HG03469 (cell line): ENCODE measurements around the gene RPL28.
"Not testable (repeated sequence)": the region's sequence is repeated elsewhere in the genome, so short reads cannot be mapped to it uniquely, and the experiment has no call there.

Experiments used
- ATAC-seq: cut with Tn5 transposase; IDR thresholded peaks from one replicate; pipeline ENCODE4 v1.9.1; 2021; ENCODE audit warnings: mild to moderate bottlenecking, moderate library complexity, moderate number of reproducible peaks; ENCODE audit not compliant: unreplicated experiment

Gene RPL28

GRCh38 chr19:55391191-55391670, 5.5 kb downstream of the RPL28 start:
- no peak for ATAC-seq

GRCh38 chr19:55391702-55392615, 6.2 kb downstream of the RPL28 start:
- no peak for ATAC-seq

GRCh38 chr19:55392820-55393761, 7.4 kb downstream of the RPL28 start:
- no peak for ATAC-seq

GRCh38 chr19:55398200-55398925, 12.6 kb downstream of the RPL28 start:
- ATAC-seq, result no peak

- no peak for ATAC-seq
These were observed 14.8 kb downstream of the RPL28 start for GRCh38 chr19:55400281-55401087.

GRCh38 chr19:55401390-55401789, 15.7 kb downstream of the RPL28 start:
- ATAC-seq, result not testable (repeated sequence)

GRCh38 chr19:55402509-55402908, 16.8 kb downstream of the RPL28 start:
- no peak for ATAC-seq

- no peak for ATAC-seq
These were observed 19.9 kb downstream of the RPL28 start for GRCh38 chr19:55405638-55406037.

- ATAC-seq, result no peak
These were observed 20.5 kb downstream of the RPL28 start for GRCh38 chr19:55406091-55406825.

GRCh38 chr19:55406826-55407549, 21.3 kb downstream of the RPL28 start:
- no peak for ATAC-seq

GRCh38 chr19:55407550-55407799, 21.7 kb downstream of the RPL28 start, which contains the start of gene UBE2S:
TSS of gene UBE2S (minus strand) at chr19:55407788. CDS start at chr19:55407589, 199 bp downstream.
- peak; percentile 4 for ATAC-seq

- ATAC-seq, result peak; percentile 66
These were observed 22.2 kb downstream of the RPL28 start for GRCh38 chr19:55407800-55408532.

- ATAC-seq, result no peak
These were observed 22.8 kb downstream of the RPL28 start for GRCh38 chr19:55408533-55408872.

- not testable (repeated sequence) for ATAC-seq
These were observed 23.4 kb downstream of the RPL28 start for GRCh38 chr19:55409179-55409578.

GRCh38 chr19:55410168-55410567, 24.4 kb downstream of the RPL28 start:
- no peak for ATAC-seq

- no peak for ATAC-seq
These were observed 32.5 kb downstream of the RPL28 start for GRCh38 chr19:55418185-55418584.

GRCh38 chr19:55419103-55419502, 33.4 kb downstream of the RPL28 start:
- no peak for ATAC-seq

GRCh38 chr19:55419624-55420236, 34.0 kb downstream of the RPL28 start:
- ATAC-seq, result no peak
